HepG2 (cell line): ENCODE results near the gene TAPBP. TPM values are rescaled to one million over a fixed set of nuclear protein-coding genes. Genes with fewer than 3 reads are reported as not detected.

Experiments
- ATAD3A ChIP-seq: sonication (generic); formaldehyde crosslinking; IDR thresholded peaks from 2 replicates; pipeline ENCODE4 v1.4.0; 2020; ENCODE audit warnings: missing genetic modification reagents
- ATF5 ChIP-seq: sonication (generic); formaldehyde crosslinking; IDR thresholded peaks from 2 replicates; pipeline ENCODE4 v1.4.0; 2020; ENCODE audit warnings: mild to moderate bottlenecking, low read depth, missing genetic modification reagents
- CCDC6 ChIP-seq: sonication (generic); formaldehyde crosslinking; IDR thresholded peaks from 2 replicates; pipeline ENCODE4 v1.8.1; 2022; ENCODE audit warnings: mild to moderate bottlenecking, missing genetic modification reagents, moderate library complexity
- GATAD1 ChIP-seq: IDR thresholded peaks from 2 replicates; pipeline ENCODE4 v1.6.1; 2016; ENCODE audit warnings: missing genetic modification reagents, missing compliant biosample characterization
- HOXA3 ChIP-seq: sonication (generic); formaldehyde crosslinking; IDR thresholded peaks from 2 replicates; pipeline ENCODE4 v1.5.0; 2020; ENCODE audit warnings: missing genetic modification reagents
- ISX ChIP-seq: sonication (generic); formaldehyde crosslinking; conservative IDR thresholded peaks from 2 replicates; pipeline ENCODE4 v1.5.0; 2020; ENCODE audit warnings: missing genetic modification reagents
- KDM2A ChIP-seq: sonication (generic); formaldehyde crosslinking; IDR thresholded peaks from 2 replicates; pipeline ENCODE4 v1.4.0; 2020; ENCODE audit warnings: low read depth, missing genetic modification reagents, borderline replicate concordance
- KDM5A ChIP-seq: fragments of 200-600 bp; sonication (generic); IDR thresholded peaks from 2 replicates; pipeline ENCODE4 v1.7.0; 2018; ENCODE audit warnings: antibody characterized with exemption, mild to moderate bottlenecking, low read length, borderline replicate concordance
- MYNN ChIP-seq: sonication (generic); formaldehyde crosslinking; IDR thresholded peaks from 2 replicates; pipeline ENCODE4 v1.4.0; 2020; ENCODE audit warnings: mild to moderate bottlenecking, low read depth, missing genetic modification reagents
- NCOA1 ChIP-seq: sonication (generic); formaldehyde crosslinking; IDR thresholded peaks from 2 replicates; pipeline ENCODE4 v1.9.0; 2021; ENCODE audit warnings: missing genetic modification reagents
- PAWR ChIP-seq: sonication (generic); formaldehyde crosslinking; IDR thresholded peaks from 2 replicates; pipeline ENCODE4 v1.4.0; 2020; ENCODE audit warnings: missing genetic modification reagents, mild to moderate bottlenecking, borderline replicate concordance
- PBX2 ChIP-seq: IDR thresholded peaks from 2 replicates; pipeline ENCODE4 v1.6.1; 2016; ENCODE audit warnings: control low read depth
- RBAK ChIP-seq: sonication (generic); formaldehyde crosslinking; IDR thresholded peaks from 2 replicates; pipeline ENCODE4 v1.5.1; 2020; ENCODE audit warnings: mild to moderate bottlenecking, missing genetic modification reagents
- SOX6 ChIP-seq, 2 experiments: fragments of 450-650 bp in 1 of 2; sonication (generic) in 1 of 2; formaldehyde crosslinking in 1 of 2; IDR thresholded peaks; 2 replicates each; pipeline versions ENCODE4 v1.4.0 to v1.6.1; 2017 to 2020; ENCODE audit warnings: antibody characterized with exemption in 1 of 2, mild to moderate bottlenecking in 1 of 2, missing genetic modification reagents in 1 of 2
- STAG1 ChIP-seq: sonication (generic); formaldehyde crosslinking; IDR thresholded peaks from 2 replicates; pipeline ENCODE4 v1.4.0; 2020; ENCODE audit warnings: missing genetic modification reagents
- ZBTB49 ChIP-seq: sonication (generic); formaldehyde crosslinking; IDR thresholded peaks from 2 replicates; pipeline ENCODE4 v1.4.0; 2020; ENCODE audit warnings: missing genetic modification reagents, borderline replicate concordance
- ZFYVE20 ChIP-seq: sonication (generic); formaldehyde crosslinking; IDR thresholded peaks from 2 replicates; pipeline ENCODE4 v1.8.0; 2023; ENCODE audit warnings: low read depth, mild to moderate bottlenecking, moderate library complexity, missing genetic modification reagents, borderline replicate concordance
- ZIK1 ChIP-seq: sonication (generic); formaldehyde crosslinking; IDR thresholded peaks from 2 replicates; pipeline ENCODE4 v1.5.0; 2020; ENCODE audit warnings: mild to moderate bottlenecking, low read depth, missing genetic modification reagents, borderline replicate concordance
- ZNF274 ChIP-seq: sonication (generic); formaldehyde crosslinking; IDR thresholded peaks from 2 replicates; pipeline ENCODE4 v1.5.1; 2020; ENCODE audit warnings: mild to moderate bottlenecking, missing genetic modification reagents
- ZNF766 ChIP-seq: sonication (generic); formaldehyde crosslinking; IDR thresholded peaks from 2 replicates; pipeline ENCODE4 v1.5.0; 2020; ENCODE audit warnings: missing genetic modification reagents, borderline replicate concordance
- ZNF784 ChIP-seq: sonication (generic); formaldehyde crosslinking; IDR thresholded peaks from 2 replicates; pipeline ENCODE4 v1.5.1; 2020; ENCODE audit warnings: missing genetic modification reagents, mild to moderate bottlenecking, borderline replicate concordance
- ZSCAN5A ChIP-seq: sonication (generic); formaldehyde crosslinking; IDR thresholded peaks from 2 replicates; pipeline ENCODE4 v1.8.0; 2022; ENCODE audit warnings: mild to moderate bottlenecking, missing genetic modification reagents, borderline replicate concordance
- polyA plus RNA-seq, 8 experiments: library from polyadenylated mRNA; depleted of rRNA in 3 of 8; stranded (reverse) in 7 of 8; unstranded in 1 of 8; fragments of >200 nt; fragmentation: Illumina TruSeq in 4 of 8; extraction: Trizol in 4 of 8; gene quantifications; 2 replicates each; pipeline versions ENCODE4 v1.2.1 to v1.2.3, GENCODE V29; 2011 to 2016; ENCODE audit warnings: low read depth in 4 of 8, missing spikeins in 1 of 8, mixed read lengths in 1 of 8; ENCODE audit not compliant: insufficient read depth in 1 of 8
- total RNA-seq, 5 experiments: library from RNA; depleted of rRNA; stranded (reverse); fragments of >200 nt; fragmentation: Illumina TruSeq; extraction: Trizol; gene quantifications; 2 replicates each; pipeline ENCODE4 v1.2.3, GENCODE V29; 2016; ENCODE audit warnings: low read depth in 1 of 5

Gene TAPBP
- total and polyA plus RNA-seq, 2 of the 13 experiments (the other 11 are each of a cell fraction or from before 2014, with no cell fraction given): 27.4 to 32.3 TPM

GRCh38 chr6:33317669-33318425, 4.0 kb upstream of the TAPBP start, which contains the start of gene ZBTB22 (continued):
- TF ChIP-seq ZSCAN5A (CRISPR knock-in tag) (no peak), PAWR (CRISPR knock-in tag) (no peak), ZNF274 (CRISPR knock-in tag) (no peak), GATAD1 (CRISPR knock-in tag) (peak; percentile 40; the same call in 1 of the 2 replicates), KDM5A (peak; percentile 80; the same call in 1 of the 2 replicates), CCDC6 (no peak), ZBTB49 (CRISPR knock-in tag) (no peak), ISX (CRISPR knock-in tag) (no peak), ATF5 (no peak), MYNN (CRISPR knock-in tag) (no peak), ZNF784 (no peak), KDM2A (peak; percentile 81), HOXA3 (CRISPR knock-in tag) (no peak), SOX6 (IDR thresholded peaks at IDR 0.05) (no peak), SOX6 (CRISPR knock-in tag; IDR thresholded peaks at IDR 0.05) (no peak; the same call in 1 of the 2 replicates), ZNF766 (CRISPR knock-in tag) (no peak), RBAK (no peak), ZIK1 (CRISPR knock-in tag) (no peak), ATAD3A (CRISPR knock-in tag) (no peak), NCOA1 (CRISPR knock-in tag) (0 out of 2 replicates have a peak, but pooled peaks have one; percentile 72), STAG1 (CRISPR knock-in tag) (no peak), ZFYVE20 (CRISPR knock-in tag) (no peak), PBX2 (no peak)
